NCI-H526 (cell line): ENCODE measurements around the gene SCN2B.

Source experiments
- DNase-seq, 2 experiments: peaks; one replicate each; lab custom pipeline; 2025; lab: John Stamatoyannopoulos, UW

The SCN2B gene

DNA sequence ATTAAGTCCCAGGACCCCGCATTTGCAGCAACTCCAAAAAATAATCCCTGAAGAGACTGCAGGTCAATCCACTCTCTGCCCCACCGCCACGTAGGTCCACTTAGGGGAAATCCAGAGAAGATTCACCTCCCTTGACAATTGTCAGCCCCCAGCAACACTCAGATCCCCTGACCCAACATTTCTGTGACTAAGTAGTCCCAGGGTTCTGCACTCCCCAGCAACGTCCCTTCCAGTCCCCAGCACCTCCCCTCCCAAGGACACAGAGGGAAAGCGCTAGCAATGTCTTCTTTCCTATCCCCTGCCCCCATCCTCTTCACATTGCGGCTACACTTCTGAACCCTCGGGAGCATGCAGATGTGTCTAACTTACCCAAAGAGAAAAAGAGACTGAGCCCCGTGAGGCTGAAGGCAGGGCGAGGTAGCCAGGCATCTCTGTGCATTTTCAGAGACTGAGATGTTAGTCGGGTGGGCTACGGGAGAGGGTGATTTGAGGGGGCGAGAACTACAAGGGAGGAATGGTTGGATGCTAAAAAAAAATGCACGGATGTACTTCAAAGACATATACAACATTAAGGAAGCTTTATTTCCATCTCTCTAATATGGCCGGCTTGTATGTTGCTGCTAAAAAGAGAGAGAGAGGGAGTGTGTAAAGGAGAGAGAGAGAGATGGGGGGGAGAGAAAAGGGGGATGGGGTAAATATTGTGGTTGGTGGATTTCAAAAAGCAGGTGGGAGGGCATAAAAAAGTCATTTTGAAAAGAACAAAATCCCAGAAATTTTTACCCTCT lies at the start of gene SCN2B:
Gene SCN2B, minus strand, starts transcription at position 647 of the 785 bp plus-strand sequence. Its CDS starts 208 bp downstream, at position 439.
- DNase-seq: peak in 1 of 2 experiments; percentile 42

DNA sequence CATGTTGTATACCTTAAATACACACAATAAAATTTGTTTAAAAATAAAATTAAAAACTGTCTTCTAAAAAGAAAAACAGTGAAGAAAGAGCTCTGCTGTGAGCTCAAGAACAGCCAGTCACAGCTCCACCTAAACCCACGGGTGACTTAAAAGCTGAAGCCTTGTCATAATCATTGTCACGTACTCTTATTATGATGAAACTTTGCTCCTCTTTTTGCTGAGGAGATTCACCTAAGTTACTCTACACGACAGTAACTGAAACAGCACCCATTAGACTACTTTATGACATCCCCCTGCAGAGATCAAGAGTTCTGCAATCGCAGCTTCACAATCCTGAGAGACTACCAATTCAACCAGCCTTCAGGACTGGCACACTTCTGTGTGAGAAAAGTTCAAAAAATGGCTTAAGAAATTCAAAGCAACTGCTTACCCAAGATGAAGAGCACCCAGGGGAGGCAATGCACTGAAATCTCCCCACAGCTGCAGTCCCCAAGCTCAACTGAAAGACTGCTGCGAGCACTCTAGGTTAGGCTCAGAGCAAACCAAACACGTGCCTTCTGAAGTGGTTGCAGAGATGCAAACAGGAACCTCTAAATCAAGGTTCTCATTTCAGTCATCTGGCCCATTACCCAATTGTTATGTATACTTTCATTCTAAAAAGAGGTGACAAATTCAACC lies 48.2 kb upstream of the SCN2B start, which contains the start of gene JAML:
Gene JAML, minus strand, starts transcription at position 501 of the 678 bp plus-strand sequence. CDS start 10,145 bp downstream, outside the sequence.
- no peak for DNase-seq

DNA sequence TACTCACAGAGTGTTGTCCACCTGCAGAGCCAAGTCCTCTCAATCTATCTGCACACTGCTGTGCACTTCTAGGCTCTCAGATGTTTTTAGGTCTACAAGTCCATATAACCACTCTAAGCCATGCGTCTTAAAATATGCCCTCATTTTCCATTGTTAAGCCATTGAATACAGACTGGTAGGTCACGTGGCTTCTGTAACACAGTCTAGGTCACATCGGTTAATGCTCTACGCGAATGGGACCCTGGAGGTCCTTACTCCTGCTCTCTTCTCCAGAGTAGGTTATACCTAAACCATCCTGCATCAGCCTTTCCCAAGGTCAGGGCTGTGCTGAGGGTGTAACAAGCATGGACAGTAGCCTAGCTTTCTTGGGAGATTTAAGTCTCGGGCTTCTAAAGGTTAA lies 47.6 kb upstream of the SCN2B start:
- DNase-seq: no peak

GRCh38 chr11:118223570-118223969 lies 47.1 kb upstream of the SCN2B start:
- DNase-seq: no peak

DNA sequence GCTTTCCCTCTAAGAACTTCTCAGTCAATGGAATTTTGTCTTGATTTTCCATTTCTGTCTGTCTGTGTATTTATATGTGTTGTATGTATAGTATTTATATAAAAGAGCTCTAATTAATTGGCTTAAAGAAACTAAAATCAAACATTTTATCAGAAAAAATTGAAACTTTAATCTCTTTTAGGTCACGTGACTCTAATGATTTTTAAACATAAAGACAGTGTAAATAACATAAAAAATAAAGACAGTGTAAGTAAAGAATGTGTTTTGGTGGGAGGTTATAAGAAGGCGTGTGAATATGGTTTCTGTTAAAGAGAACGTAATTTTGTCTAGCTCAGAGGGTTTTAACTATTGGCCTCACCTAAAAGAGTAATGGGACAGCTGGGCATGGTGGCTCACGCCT lies 46.0 kb upstream of the SCN2B start:
- no peak for DNase-seq

DNA sequence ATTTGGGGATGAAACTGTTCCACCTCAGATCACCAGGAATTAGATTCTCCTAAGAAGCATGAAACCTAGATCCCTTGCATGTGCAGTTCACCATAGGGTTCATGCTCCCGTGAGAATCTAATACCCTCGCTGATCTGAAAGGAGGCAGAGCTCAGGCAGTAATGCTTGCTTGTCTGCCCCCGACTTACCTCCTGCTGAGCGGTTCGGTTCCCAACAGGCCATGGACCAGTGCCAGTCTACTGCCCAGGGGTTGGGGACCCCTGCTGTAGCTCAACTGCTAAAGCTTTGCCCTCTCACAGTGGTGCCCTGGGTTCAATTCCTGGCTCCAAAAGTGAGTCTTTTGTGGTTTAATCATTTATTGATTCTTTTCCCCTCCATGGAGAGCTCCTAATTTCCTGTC lies 45.0 kb upstream of the SCN2B start:
- no peak for DNase-seq

GRCh38 chr11:118219732-118220131 lies 43.3 kb upstream of the SCN2B start:
- no peak for DNase-seq

DNA sequence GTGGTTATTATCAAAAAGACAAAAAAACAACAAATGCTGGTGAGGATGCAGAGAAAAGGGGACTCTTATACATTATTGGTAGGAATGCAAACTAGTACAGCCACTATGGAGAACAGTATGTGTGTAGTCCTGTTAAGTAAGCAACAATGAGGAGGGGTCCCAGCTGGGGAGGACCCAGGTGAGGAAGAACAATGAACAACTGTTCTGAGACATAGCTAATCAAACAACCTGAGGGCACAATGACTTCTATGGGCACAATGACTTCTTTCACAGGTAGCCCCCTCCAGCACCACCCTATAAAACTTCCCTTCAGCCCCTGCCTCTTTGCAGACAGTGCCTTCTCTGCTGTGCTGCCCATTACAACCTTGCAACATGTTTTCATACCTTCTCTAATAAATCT lies 42.8 kb upstream of the SCN2B start:
- peak; percentile 96 to 98 for DNase-seq

GRCh38 chr11:118217575-118217974 lies 41.1 kb upstream of the SCN2B start:
- no peak for DNase-seq

DNA sequence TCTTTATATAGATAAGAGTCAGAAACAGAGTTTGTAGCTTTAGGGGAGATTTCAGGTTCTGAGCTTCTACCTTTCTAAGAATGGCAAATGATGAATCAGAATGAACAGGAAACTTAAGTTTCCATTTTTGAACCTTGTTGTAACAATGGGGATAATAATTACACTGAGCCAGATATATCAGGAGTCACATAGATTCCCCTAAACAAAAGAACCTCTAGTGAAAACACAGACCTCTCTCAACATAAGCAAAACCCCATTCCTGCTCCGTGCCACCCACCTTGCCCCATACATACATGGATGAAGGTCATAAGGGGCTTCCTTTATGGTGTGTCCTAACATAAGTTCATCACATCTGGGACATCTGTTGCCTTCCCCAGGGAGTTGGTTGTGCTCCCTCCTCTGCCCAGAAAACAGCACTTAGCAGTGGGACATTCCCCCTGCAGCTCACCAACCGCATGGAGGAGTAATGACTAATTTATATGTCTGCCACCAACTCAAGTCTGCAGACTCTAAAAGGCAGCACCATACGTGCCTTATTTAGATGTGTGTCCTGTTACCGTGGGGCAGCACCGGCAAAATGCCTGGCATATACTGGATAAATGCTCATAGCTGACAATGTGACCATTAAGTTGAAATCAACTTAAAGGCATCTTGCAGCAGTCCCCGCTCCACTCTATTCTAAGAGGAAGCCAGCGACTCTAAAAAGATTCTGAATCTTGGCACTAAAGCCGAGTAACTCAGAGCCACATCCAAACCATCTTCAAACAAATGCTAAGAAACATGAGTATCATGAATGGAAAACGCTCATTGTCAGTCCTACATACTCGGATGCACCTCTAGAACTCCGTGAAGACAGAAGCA lies 40.4 kb upstream of the SCN2B start:
- no peak for DNase-seq

GRCh38 chr11:118215765-118216164 lies 39.3 kb upstream of the SCN2B start:
- DNase-seq: no peak

- no peak for DNase-seq
Measured at GRCh38 chr11:118215262-118215661, 38.8 kb upstream of the SCN2B start.

- no peak for DNase-seq
Measured at GRCh38 chr11:118214210-118214914, 37.9 kb upstream of the SCN2B start.

DNA sequence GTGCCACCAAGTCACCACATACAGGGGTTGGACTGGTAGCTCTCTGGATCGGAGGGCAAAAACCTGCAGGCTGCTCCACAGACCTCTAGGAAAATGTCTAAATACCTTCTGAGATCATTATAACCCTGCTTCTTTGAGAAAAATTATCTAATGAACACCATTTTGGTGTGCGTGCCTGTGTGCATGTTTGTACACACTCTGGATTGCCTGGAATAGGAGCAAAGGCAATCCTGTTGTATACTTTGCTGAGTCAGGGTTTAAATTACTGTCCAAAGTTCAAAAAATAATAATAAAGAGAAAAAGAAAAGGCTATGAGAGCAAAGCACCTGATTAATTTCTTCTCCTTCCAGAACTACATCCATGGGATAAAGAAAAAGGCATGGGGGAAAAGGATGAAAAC lies 37.3 kb upstream of the SCN2B start:
- no peak for DNase-seq

- no peak for DNase-seq
Measured at GRCh38 chr11:118213201-118213600, 36.8 kb upstream of the SCN2B start.

DNA sequence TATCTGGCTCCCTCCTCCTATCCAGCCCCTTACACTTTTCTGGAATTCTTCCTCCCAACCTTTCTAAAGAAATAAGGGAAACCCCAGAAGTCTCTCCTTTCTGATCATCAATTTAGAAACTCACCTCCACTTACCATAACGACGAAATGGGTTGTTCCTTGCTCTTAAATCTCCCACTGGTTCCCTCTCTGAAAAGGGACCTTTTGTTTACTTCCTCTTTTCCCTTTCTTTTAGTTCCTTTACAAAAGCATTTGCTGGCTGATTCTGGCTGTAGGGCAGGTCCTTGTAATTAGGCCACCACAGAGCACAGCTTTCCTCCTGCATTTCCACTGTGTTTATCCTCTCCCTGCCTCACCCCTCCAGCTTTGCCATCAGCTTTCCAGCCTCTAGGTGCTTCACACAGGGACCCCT lies 36.3 kb upstream of the SCN2B start:
- no peak for DNase-seq

DNA sequence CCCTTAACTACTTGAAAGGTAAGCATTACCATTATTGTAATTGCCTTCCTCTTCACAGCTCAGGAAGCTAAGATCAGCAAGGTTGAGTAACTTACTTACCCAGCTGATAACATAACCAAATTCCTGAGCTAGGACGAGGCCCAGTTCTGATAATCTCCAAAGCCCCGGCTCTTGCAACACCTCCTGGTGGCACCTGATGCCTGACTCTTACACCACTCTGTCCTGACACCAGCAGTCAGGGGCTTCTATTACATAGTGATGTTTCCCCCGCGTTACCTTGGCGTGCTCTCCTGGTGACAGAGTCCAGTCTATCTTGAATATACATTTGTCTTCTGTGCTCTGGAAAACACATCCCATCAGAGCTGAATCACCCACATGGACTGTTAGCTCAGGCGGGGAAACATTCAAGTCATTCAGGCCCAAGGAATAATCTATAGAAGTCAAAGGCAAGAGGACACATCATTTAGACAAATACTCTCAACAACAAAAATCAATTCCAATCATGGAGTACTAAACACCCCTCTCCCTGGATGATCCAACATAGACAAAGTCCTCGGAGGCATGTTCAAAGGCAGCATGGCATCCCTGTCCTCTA lies 35.8 kb upstream of the SCN2B start:
- DNase-seq: no peak

GRCh38 chr11:118211006-118211405 lies 34.6 kb upstream of the SCN2B start:
- DNase-seq: no peak

DNA sequence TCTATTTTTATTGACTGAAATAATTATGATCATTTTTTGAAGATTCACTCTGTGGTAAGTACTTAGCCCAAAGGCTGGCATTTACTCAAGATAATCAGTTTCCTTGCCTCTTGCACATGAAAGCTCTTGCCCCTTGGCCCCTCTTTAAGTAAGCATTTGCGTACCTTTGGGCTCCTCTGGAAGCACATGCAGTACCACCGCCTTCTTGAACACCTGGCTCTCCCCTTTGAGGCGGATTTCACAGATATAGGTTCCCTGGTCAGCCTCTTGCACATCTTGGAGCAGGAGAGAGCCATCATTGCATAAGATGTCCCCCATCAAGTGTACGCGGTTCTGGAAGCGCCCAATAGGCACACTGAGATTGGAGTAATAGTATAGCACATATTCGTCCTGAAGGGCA lies 33.9 kb upstream of the SCN2B start:
- DNase-seq: no peak

GRCh38 chr11:118209033-118209432 lies 32.6 kb upstream of the SCN2B start:
- no peak for DNase-seq

GRCh38 chr11:118207079-118207478 lies 30.6 kb upstream of the SCN2B start:
- DNase-seq: no peak
